HG03025 (cell line): ENCODE results near the gene FAM236B.
"Not testable (repeated sequence)": the region's sequence is repeated elsewhere in the genome, so short reads cannot be mapped to it uniquely, and the experiment has no call there.

ENCODE experiments used
- ATAC-seq: cut with Tn5 transposase; IDR thresholded peaks from one replicate; pipeline ENCODE4 v1.9.1; 2021; ENCODE audit warnings: mild to moderate bottlenecking, moderate library complexity; ENCODE audit not compliant: unreplicated experiment, low FRiP score

Gene FAM236B

GRCh38 chrX:72782560-72782959 is at the start of gene FAM236B:
Gene FAM236B (minus strand): TSS chrX:72782660. CDS start chrX:72782560, 100 bp downstream.
- not testable (repeated sequence) for ATAC-seq

- not testable (repeated sequence) for ATAC-seq
Measured at GRCh38 chrX:72830701-72831100, 48.2 kb upstream of the FAM236B start.

GRCh38 chrX:72808110-72808509 is 25.6 kb upstream of the FAM236B start, which contains the start of gene FAM236D:
Gene FAM236D (minus strand): TSS chrX:72808210. CDS start chrX:72808110, 100 bp downstream.
- not testable (repeated sequence) for ATAC-seq

- not testable (repeated sequence) for ATAC-seq
Measured at GRCh38 chrX:72790390-72790789, 7.9 kb upstream of the FAM236B start.

- ATAC-seq: not testable (repeated sequence)
Measured at GRCh38 chrX:72788142-72788541, 5.7 kb upstream of the FAM236B start.

- ATAC-seq: not testable (repeated sequence)
Measured at GRCh38 chrX:72783964-72784363, 1.5 kb upstream of the FAM236B start.

GRCh38 chrX:72783365-72783936 is 991 bp upstream of the FAM236B start:
- ATAC-seq: not testable (repeated sequence)

GRCh38 chrX:72778146-72778545 is 4.3 kb downstream of the FAM236B start:
- ATAC-seq: not testable (repeated sequence)

GRCh38 chrX:72777467-72777790 is 5.0 kb downstream of the FAM236B start:
- ATAC-seq: not testable (repeated sequence)

GRCh38 chrX:72776653-72777466 is 5.6 kb downstream of the FAM236B start, which contains the start of gene DMRTC1B:
Gene DMRTC1B (plus strand): TSS chrX:72776890. CDS start chrX:72845136, 68,246 bp downstream.
- not testable (repeated sequence) for ATAC-seq

GRCh38 chrX:72760454-72760853 is 22.0 kb downstream of the FAM236B start:
- not testable (repeated sequence) for ATAC-seq

GRCh38 chrX:72748545-72748944 is 33.9 kb downstream of the FAM236B start:
- ATAC-seq: not testable (repeated sequence)

- not testable (repeated sequence) for ATAC-seq
Measured at GRCh38 chrX:72745546-72745945, 36.9 kb downstream of the FAM236B start.

GRCh38 chrX:72735561-72735960 is 46.9 kb downstream of the FAM236B start:
- ATAC-seq: no peak

GRCh38 chrX:72733636-72734035 is 48.8 kb downstream of the FAM236B start:
- ATAC-seq: not testable (repeated sequence)
